ENCODE results near the gene ADAM11.

- no peak for TF ChIP-seq EZH2 (IDR thresholded peaks at IDR 0.05; ENCODE audit: insufficient read depth, poor library complexity, severe bottlenecking)
- TF ChIP-seq EZH2phosphoT487 (IDR thresholded peaks at IDR 0.05; ENCODE audit: insufficient read depth, low read depth): no peak
Observed at GRCh38 chr17:44741316-44741715, 17.5 kb upstream of the ADAM11 start.

Measured in GM23248 (cell line).